Endothelial cell of umbilical vein (primary cell): ENCODE results near the gene PRKAR2B. TPM values are rescaled to one million over a fixed set of nuclear protein-coding genes. Genes with fewer than 3 reads are reported as not detected.
"Not testable (repeated sequence)": the region's sequence is repeated elsewhere in the genome, so short reads cannot be mapped to it uniquely, and the experiment has no call there.

ENCODE experiments used
- BruUV-seq: library from RNA; stranded (reverse); fragments of 400-500 nt; replicated peaks from 2 replicates; lab custom pipeline; 2021; lab: Mats Ljungman, UMichigan
- CTCF ChIA-PET: fragments of 300-600, 350-600 bp; sonication (Branson Sonifier 250); formaldehyde crosslinking; loops from one replicate; lab custom pipeline; 2021; ENCODE audit warnings: antibody characterized with exemption, inconsistent platforms; lab: Charles Lee
- POLR2A ChIA-PET: fragments of 300-600, 350-600 bp; sonication (Branson Sonifier 250); formaldehyde crosslinking; loops from one replicate; lab custom pipeline; 2021; ENCODE audit warnings: antibody characterized with exemption, inconsistent platforms; lab: Charles Lee
- DNase-seq: peaks from one replicate; pipeline ENCODE4 v3.0.0-alpha.2; 2011; ENCODE audit warnings: low read depth, low spot score
- FAIRE-seq: peaks from 2 replicates; lab custom pipeline; 2011; peaks lifted over from hg19 to GRCh38; lab: Jason Lieb, UNC
- H2AFZ ChIP-seq: 2 replicates; pipeline ENCODE4 v1.6.0; 2012; ENCODE audit warnings: low read depth, low read length, control low read depth, inconsistent platforms
- H3K27ac ChIP-seq: 2 replicates; pipeline ENCODE4 v1.5.1; 2011; ENCODE audit warnings: low read depth, mild to moderate bottlenecking, control low read depth, low read length, moderate library complexity; ENCODE audit not compliant: insufficient read depth
- H3K27me3 ChIP-seq, 2 experiments: 2 replicates each; pipeline versions ENCODE4 v1.6.0 to v1.6.1; 2011; ENCODE audit warnings: low read length in 2 of 2, mixed read lengths in 1 of 2; ENCODE audit not compliant: control insufficient read depth in 2 of 2, insufficient read depth in 2 of 2
- H3K36me3 ChIP-seq, 2 experiments: 2 replicates in 1 of 2; 3 replicates in 1 of 2; pipeline ENCODE4 v1.5.1; 2011; ENCODE audit warnings: low read length in 2 of 2, mild to moderate bottlenecking in 1 of 2, moderate library complexity in 1 of 2; ENCODE audit not compliant: control insufficient read depth in 2 of 2, insufficient read depth in 2 of 2; ENCODE audit errors: extremely low read depth in 1 of 2
- H3K4me1 ChIP-seq: 3 replicates; pipeline ENCODE4 v1.5.1; 2011; ENCODE audit warnings: mild to moderate bottlenecking, low read length; ENCODE audit not compliant: control insufficient read depth, insufficient read depth; ENCODE audit errors: extremely low read depth
- H3K4me2 ChIP-seq: 2 replicates; pipeline ENCODE4 v1.6.1; 2011; ENCODE audit warnings: low read length, control low read depth, mixed read lengths; ENCODE audit not compliant: insufficient read depth
- H3K4me3 ChIP-seq, 3 experiments: fragments of 200-600 bp in 1 of 3; sonication (generic), shearing (Covaris generic) in 1 of 3; replicated peaks in 1 of 3; 2 replicates each; pipeline ENCODE4 v1.5.1; 2011 to 2016; ENCODE audit warnings: control low read depth in 3 of 3, low read length in 3 of 3, mild to moderate bottlenecking in 2 of 3, inconsistent platforms in 1 of 3, low read depth in 1 of 3, moderate library complexity in 1 of 3; ENCODE audit not compliant: insufficient read depth in 1 of 3
- H3K79me2 ChIP-seq: 2 replicates; pipeline ENCODE4 v1.6.0; 2012; ENCODE audit warnings: low read length, inconsistent platforms; ENCODE audit not compliant: control insufficient read depth, insufficient read depth
- H3K9ac ChIP-seq: replicated peaks from 2 replicates; pipeline ENCODE3; 2011; ENCODE audit warnings: low read length, control low read depth; ENCODE audit not compliant: insufficient read depth; ENCODE audit errors: extremely low read depth
- H3K9me1 ChIP-seq: replicated peaks from 3 replicates; pipeline ENCODE4 v1.6.0; 2011; ENCODE audit warnings: mild to moderate bottlenecking, low read length; ENCODE audit not compliant: control insufficient read depth, insufficient read depth; ENCODE audit errors: extremely low read depth
- H3K9me3 ChIP-seq: replicated peaks from 2 replicates; pipeline ENCODE4 v1.5.1; 2012; ENCODE audit warnings: low read length, inconsistent platforms; ENCODE audit not compliant: control insufficient read depth, insufficient read depth
- H4K20me1 ChIP-seq: replicated peaks from 2 replicates; pipeline ENCODE3; 2011; ENCODE audit warnings: mild to moderate bottlenecking, low read length; ENCODE audit not compliant: control insufficient read depth, insufficient read depth; ENCODE audit errors: extremely low read depth
- EZH2 ChIP-seq: IDR thresholded peaks from 2 replicates; pipeline ENCODE4 v1.6.1; 2012; ENCODE audit warnings: borderline replicate concordance, low read depth, mild to moderate bottlenecking, moderate library complexity, low read length, inconsistent platforms; ENCODE audit not compliant: severe bottlenecking
- FOS ChIP-seq: IDR thresholded peaks from 2 replicates; pipeline ENCODE4 v1.6.1; 2011; ENCODE audit warnings: mild to moderate bottlenecking, low read length, moderate library complexity, borderline replicate concordance; ENCODE audit not compliant: insufficient read depth
- GATA2 ChIP-seq: IDR thresholded peaks from 2 replicates; pipeline ENCODE4 v1.7.0; 2011; ENCODE audit warnings: low read depth, mild to moderate bottlenecking, moderate library complexity, mixed read lengths, low read length; ENCODE audit not compliant: insufficient read length, insufficient read depth
- JUN ChIP-seq: IDR thresholded peaks from 2 replicates; pipeline ENCODE4 v1.6.1; 2011; ENCODE audit warnings: borderline replicate concordance, low read depth; ENCODE audit not compliant: insufficient read length, insufficient read depth
- MAX ChIP-seq: IDR thresholded peaks from 2 replicates; pipeline ENCODE4 v1.6.1; 2011; ENCODE audit not compliant: insufficient read depth, insufficient read length
- MYC ChIP-seq: IDR thresholded peaks from one replicate; pipeline ENCODE4 v1.6.1; 2011; ENCODE audit warnings: mild to moderate bottlenecking, low read depth, low read length
- POLR2A ChIP-seq: IDR thresholded peaks from 2 replicates; pipeline ENCODE4 v1.6.1; 2012; ENCODE audit warnings: low read depth, mild to moderate bottlenecking, control low read depth, low read length
- POLR2AphosphoS5 ChIP-seq: IDR thresholded peaks from 2 replicates; pipeline ENCODE4 v1.6.1; 2012; ENCODE audit warnings: low read depth, mild to moderate bottlenecking, control low read depth, low read length, moderate library complexity; ENCODE audit not compliant: insufficient read depth
- dilution Hi-C: fragments of 300-500 bp; cut with MboI; formaldehyde crosslinking; loops from one replicate; pipeline ENCODE4 v1.15.0; 2019; ENCODE audit warnings: low sequenced_read_pairs; ENCODE audit not compliant: extremely low pct_ligation_motif_present
- intact Hi-C: fragments of 100-400 bp; cut with micrococcal nuclease; formaldehyde crosslinking; loops from one replicate; pipeline ENCODE4 v1.10.0; 2022
- polyA plus RNA-seq, 4 experiments: library from polyadenylated mRNA; depleted of rRNA in 3 of 4; stranded (reverse) in 3 of 4; unstranded in 1 of 4; fragments of >200 nt; gene quantifications; 2 replicates each; pipeline versions ENCODE4 v1.2.1 to v1.2.3, GENCODE V29; 2011 to 2012; ENCODE audit warnings: missing spikeins in 1 of 4
- total RNA-seq: library from RNA; stranded (reverse); gene quantifications from 2 replicates; pipeline ENCODE4 v1.2.3, GENCODE V29; 2021
- TF ChIP-seq, protein P1 (sequence below), 2 donors: IDR thresholded peaks; 1 replicate in 1 of 2; 2 replicates in 1 of 2; pipeline ENCODE4 v1.5.1; 2011; ENCODE audit warnings: low read length in 2 of 2, mild to moderate bottlenecking in 2 of 2, moderate library complexity in 2 of 2, control low read depth in 1 of 2, inconsistent platforms in 1 of 2, low read depth in 1 of 2; ENCODE audit not compliant: insufficient read depth in 1 of 2; ENCODE audit errors: extremely low read depth in 1 of 2

The PRKAR2B gene
- total and polyA plus RNA-seq, 2 donors (not counting 3 experiments of a cell fraction or from before 2014, with no cell fraction given): 10.7 to 39.8 TPM

GRCh38 chr7:107091306-107091705 is 46.8 kb downstream of the PRKAR2B start:
- BruUV-seq: no TSS peak

GRCh38 chr7:107093671-107094070 is 49.2 kb downstream of the PRKAR2B start:
- dilution Hi-C loops, H3K4me2 ChIP-seq, H4K20me1 ChIP-seq, H3K9me1 ChIP-seq, H3K4me3 ChIP-seq, H2AFZ ChIP-seq, H3K36me3 ChIP-seq, H3K9me3 ChIP-seq, FAIRE-seq, intact Hi-C loops, POLR2A ChIA-PET, H3K27ac ChIP-seq, H3K27me3 ChIP-seq, BruUV-seq, H3K9ac ChIP-seq, DNase-seq, CTCF ChIA-PET: not testable (repeated sequence)
- peaks cover 17% of the 10 kb centered on the region for H3K4me1 ChIP-seq
- H3K79me2 ChIP-seq: peaks cover 20% of the 10 kb centered on the region

More at GRCh38 chr7:107091306-107091705, 46.8 kb downstream of the PRKAR2B start:
- ChIA-PET POLR2A (no interaction called here), CTCF (interaction anchor here (0.8 to 2.8 kb wide), 4 partner anchors 11 to 40 kb away, joined by 3 to 12 read pairs (median 4); no protein-coding TSS in a partner anchor)
- no peaks in the 10 kb centered on the region for H3K9me1 ChIP-seq
- intact Hi-C loops (no loop called here), dilution Hi-C loops (no loop called here)
- no peaks in the 10 kb centered on the region for H3K9me3 ChIP-seq
- H3K4me1 ChIP-seq: peaks cover 17% of the 10 kb centered on the region
- no peak for FAIRE-seq
- H3K27ac ChIP-seq: no peak overlapping the region
- no peak overlapping the region for H2AFZ ChIP-seq
- H3K4me2 ChIP-seq: no peak overlapping the region
- TF ChIP-seq MYC (no peak), MAX (no peak), GATA2 (no peak), POLR2A (no peak), JUN (no peak), POLR2AphosphoS5 (no peak), FOS (no peak), EZH2 (no peak)
- TF ChIP-seq, protein P1, sequence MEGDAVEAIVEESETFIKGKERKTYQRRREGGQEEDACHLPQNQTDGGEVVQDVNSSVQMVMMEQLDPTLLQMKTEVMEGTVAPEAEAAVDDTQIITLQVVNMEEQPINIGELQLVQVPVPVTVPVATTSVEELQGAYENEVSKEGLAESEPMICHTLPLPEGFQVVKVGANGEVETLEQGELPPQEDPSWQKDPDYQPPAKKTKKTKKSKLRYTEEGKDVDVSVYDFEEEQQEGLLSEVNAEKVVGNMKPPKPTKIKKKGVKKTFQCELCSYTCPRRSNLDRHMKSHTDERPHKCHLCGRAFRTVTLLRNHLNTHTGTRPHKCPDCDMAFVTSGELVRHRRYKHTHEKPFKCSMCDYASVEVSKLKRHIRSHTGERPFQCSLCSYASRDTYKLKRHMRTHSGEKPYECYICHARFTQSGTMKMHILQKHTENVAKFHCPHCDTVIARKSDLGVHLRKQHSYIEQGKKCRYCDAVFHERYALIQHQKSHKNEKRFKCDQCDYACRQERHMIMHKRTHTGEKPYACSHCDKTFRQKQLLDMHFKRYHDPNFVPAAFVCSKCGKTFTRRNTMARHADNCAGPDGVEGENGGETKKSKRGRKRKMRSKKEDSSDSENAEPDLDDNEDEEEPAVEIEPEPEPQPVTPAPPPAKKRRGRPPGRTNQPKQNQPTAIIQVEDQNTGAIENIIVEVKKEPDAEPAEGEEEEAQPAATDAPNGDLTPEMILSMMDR (IDR thresholded peaks at IDR 0.05; ENCODE audit: extremely low read depth in 1 of 2, insufficient read depth in 1 of 2, low read depth in 1 of 2, low read length in 2 of 2): no peak
- H3K27me3 ChIP-seq: no peaks in the 10 kb centered on the region
- H3K4me3 ChIP-seq: no peak overlapping the region
- no peak overlapping the region for H3K9ac ChIP-seq
- DNase-seq: no peak
- H3K79me2 ChIP-seq: peaks cover 25% of the 10 kb centered on the region
- no peaks in the 10 kb centered on the region for H4K20me1 ChIP-seq
- H3K36me3 ChIP-seq: no peaks in the 10 kb centered on the region

DNA sequence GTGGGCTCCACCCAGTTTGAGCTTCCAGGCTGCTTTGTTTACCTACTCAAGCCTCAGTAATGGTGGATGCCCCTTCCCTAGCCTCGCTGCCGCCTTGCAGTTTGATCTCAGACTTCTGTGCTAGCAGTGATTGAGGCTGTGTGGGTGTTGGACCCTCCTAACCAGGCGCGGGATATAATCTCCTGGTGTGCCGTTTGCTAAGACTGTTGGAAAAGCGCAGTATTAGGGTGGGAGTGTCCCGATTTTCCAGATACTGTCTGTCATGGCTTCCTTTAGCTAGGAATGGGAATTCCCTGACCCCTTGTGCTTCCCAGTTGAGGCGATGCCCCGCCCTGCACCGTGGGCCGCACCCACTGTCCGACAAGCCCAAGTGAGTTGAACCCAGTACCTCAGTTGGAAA is 54.6 kb downstream of the PRKAR2B start:
- POLR2A ChIA-PET, H3K27ac ChIP-seq, BruUV-seq, H3K9me3 ChIP-seq, DNase-seq, H3K27me3 ChIP-seq, dilution Hi-C loops, H3K36me3 ChIP-seq, H3K9me1 ChIP-seq, H4K20me1 ChIP-seq, H3K9ac ChIP-seq, H3K4me3 ChIP-seq, H2AFZ ChIP-seq, intact Hi-C loops, FAIRE-seq, H3K4me2 ChIP-seq: not testable (repeated sequence)
- Histone ChIP-seq H3K79me2 (peaks cover 25% of the 10 kb centered on the region), H3K4me1 (peaks cover 29% of the 10 kb centered on the region)
- CTCF ChIA-PET: interaction anchor here (1.6 kb wide), 1 partner anchor 10 kb away, joined by 4 read pairs; no protein-coding TSS in a partner anchor
